GM12801 (cell line): Measurements from ENCODE around the gene ANKRD63.

ENCODE experiments used
- TF ChIP-seq, protein P1 (sequence below): IDR thresholded peaks from one replicate; pipeline ENCODE4 v1.5.1; 2011; ENCODE audit warnings: control low read depth; ENCODE audit not compliant: insufficient read length; ENCODE audit errors: extremely low read depth

The ANKRD63 gene, protein sequence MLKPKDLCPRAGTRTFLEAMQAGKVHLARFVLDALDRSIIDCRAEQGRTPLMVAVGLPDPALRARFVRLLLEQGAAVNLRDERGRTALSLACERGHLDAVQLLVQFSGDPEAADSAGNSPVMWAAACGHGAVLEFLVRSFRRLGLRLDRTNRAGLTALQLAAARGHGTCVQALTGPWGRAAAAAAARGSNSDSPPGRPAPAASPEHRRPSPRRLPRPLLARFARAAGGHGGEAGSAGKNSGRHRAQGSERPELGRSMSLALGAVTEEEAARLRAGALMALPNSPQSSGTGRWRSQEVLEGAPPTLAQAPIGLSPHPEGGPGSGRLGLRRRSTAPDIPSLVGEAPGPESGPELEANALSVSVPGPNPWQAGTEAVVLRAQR

DNA sequence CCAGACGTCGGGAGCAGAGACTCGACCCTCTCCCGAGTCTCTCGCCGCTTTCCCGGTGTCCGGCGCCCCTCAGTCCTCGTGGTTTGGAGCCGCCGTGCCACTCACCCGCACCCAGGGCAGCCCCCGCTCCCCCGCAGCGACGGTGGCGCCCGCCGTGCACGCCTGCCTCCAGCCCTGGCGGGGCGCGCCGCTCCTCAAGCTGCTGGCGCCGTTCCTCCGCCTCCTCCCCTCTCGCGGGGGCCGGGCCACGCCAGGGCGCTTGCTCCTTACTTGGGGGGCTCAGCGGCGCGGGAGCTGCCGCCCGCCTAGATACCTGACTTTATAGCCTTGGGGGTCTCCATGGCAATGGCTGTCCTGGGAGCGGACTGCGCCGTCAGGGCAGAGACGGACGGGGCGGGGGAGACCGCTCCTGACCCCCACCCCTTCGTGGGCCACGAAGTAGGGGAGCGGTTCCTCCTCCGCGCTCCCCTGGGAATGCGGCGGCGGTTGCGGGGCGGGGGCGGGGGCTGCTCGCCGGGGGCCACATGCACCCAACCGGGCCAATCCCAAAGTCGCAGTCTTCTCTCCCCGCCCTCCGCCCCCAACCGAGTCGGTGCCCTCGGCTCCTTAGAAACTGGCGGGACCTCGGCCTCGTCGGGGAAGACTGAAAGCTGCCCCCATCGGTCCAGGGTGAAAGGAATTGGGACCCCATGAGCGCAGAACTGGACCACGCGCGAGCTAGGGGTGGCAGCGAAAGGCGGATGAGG, at the start of gene ANKRD63:
Gene ANKRD63, minus strand, starts transcription at position 196 of the 746 bp plus-strand sequence. CDS start 478 bp downstream, outside the sequence.
- TF ChIP-seq, protein P1, sequence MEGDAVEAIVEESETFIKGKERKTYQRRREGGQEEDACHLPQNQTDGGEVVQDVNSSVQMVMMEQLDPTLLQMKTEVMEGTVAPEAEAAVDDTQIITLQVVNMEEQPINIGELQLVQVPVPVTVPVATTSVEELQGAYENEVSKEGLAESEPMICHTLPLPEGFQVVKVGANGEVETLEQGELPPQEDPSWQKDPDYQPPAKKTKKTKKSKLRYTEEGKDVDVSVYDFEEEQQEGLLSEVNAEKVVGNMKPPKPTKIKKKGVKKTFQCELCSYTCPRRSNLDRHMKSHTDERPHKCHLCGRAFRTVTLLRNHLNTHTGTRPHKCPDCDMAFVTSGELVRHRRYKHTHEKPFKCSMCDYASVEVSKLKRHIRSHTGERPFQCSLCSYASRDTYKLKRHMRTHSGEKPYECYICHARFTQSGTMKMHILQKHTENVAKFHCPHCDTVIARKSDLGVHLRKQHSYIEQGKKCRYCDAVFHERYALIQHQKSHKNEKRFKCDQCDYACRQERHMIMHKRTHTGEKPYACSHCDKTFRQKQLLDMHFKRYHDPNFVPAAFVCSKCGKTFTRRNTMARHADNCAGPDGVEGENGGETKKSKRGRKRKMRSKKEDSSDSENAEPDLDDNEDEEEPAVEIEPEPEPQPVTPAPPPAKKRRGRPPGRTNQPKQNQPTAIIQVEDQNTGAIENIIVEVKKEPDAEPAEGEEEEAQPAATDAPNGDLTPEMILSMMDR = no peak

DNA sequence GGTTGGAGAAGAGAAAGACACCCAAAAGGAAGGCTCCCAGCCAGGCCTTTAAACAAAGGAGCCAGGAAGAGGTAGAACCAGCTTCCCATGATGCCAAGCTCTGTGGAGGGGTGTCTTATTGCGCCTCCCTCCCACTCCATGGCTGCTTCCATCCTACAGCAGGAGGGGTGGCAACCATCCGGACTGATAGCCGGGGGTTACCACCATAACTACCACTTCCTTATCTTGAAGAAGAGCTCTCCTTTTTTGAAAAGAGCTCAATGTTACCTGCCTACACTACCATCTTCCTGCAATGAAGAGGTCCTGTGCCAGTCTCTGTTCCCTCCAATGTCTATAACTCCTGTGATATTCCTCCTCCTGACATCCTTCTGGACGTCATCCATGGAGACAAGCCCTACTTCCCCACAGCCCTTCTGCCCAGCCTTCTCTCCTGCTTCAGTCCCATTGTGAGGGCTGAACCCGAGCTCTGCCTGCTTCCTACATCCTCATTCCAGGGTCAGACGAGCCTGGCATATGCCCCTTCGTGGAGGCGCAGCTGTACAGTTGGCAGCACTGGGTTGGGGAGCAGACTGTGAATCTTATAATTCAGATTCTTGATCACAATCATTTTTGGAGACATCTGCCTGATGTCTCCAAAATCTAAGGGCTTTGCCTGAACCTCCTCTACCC, 49.4 kb upstream of the ANKRD63 start:
- TF ChIP-seq, protein P1 = no peak

DNA sequence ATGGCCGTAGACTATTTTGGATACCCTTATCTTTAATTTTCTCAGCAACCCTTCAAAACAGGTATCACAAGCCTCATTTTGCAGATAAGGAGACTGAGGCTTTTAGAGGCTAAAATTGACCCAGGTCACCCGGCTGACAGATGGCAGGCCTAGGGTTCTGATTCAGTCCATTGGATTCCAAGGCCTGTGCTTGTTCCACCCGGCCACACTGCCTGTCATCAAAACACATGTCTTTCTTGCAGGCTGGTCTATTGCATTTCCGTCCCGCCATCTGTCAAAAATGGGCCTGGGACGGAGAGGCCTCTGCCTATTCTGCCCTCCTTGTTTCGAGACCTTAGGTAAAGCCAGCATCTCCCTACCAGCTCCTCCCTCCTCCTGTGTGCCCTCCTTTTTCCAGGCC, 48.8 kb upstream of the ANKRD63 start:
- TF ChIP-seq, protein P1 = no peak

DNA sequence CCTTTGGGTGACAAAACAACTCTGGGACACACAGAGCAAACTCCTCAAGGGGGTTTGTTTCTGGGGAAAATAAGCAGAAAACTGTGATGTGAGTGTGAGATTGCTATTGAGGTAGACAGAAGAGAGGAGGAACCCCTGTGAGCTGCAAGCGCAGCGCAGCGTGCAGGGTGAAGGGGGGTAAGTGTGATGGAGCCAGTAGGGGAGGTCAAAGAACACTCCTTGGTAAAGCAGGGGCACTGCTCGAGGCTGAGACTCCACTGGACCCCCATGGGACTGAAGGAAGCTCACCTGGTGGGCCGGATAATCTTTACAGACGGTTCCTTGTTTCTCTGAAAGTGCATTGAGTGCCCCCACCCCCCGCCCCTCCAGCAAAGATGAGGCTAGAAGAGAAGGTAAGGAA, 48.2 kb upstream of the ANKRD63 start:
- TF ChIP-seq, protein P1 = no peak

DNA sequence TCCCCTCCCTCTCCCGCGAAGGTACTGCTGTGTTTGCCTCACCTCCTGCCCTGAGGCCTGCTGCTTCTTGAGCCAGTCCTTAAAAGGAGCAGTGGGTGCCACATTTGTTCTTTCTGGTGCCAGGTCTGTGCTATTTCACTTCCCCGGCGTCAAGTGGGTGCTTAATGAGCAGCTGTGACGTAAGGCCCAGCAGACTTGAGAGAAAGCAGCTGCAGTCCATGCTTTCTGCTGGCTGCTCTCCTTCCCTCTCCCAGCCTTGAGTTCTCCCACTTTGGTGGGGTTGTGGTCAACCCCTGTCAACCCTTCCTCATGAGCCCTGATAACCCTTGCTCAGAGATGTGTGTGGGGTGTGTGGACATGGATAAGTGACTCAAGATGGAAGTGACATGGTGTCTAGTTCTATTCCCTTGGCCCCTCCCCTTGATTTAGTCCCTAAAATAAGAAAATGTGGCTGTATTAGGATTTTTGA, 47.5 kb upstream of the ANKRD63 start:
- TF ChIP-seq, protein P1 = no peak

DNA sequence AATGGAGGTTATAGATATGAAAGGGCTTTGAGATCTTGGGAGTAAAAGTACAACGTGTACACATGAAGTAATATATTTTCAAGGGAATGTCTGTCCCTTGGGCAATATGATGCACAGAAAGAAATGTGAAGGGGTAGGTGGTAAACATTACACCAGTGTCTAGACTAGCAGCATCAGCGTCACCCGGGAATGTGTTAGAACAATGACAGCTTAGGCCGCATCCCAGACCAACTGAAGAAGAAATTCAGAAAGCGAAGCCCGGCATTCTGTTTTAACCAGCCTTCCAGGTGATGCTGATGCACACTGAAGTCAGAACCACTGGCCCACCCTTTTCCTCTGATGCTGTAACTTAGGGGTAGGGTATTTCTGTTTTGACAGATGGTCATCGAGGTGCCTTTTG, 46.9 kb upstream of the ANKRD63 start:
- TF ChIP-seq, protein P1 = no peak

DNA sequence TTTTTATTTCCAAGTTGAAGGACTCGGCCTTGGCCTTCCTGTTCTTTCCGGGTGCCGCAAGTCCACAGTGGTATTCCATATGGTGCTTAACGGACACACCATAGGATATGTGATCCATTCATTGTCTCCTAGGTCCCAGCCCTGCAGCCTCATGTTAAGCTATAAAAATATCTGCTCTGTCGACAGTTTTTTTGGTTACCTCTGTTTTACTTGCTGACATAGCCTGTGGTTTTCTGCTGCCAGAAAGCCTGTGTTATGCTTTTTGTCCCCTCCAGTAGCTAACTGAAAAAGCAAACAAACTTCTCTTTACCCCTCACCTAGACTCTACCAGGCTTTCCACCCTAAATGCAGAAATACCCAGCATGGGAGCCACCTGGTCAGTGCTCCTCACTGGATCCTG, 45.9 kb upstream of the ANKRD63 start:
- TF ChIP-seq, protein P1 = no peak
